ENCODE measurements around the gene DCAF12. TPM values are rescaled to one million over a fixed set of nuclear protein-coding genes. Genes with fewer than 3 reads are reported as not detected.

The DCAF12 gene
- total and polyA plus RNA-seq, 2 of the 4 experiments (the other 2 are of a cell fraction), result 7.2 to 17.1 TPM

DNA sequence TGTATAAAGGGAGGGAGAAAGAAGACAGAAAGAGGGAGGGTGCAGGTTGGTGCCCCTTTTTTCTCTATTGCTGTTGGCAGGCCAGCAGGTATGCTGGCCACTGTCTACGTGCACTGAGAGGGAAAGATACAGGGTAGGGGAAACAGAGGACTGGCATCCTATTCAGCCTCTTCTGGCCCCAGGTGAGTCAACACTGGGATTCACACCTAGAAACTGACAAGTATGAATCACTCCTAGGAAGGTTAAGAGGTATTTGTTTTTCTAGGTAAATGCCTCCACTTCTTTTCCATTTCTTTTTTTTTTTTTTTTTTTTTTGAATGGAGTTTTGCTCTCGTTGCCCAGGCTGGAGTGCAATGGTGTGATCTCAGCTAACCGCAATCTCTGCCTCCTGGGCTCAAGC lies 49.6 kb upstream of the DCAF12 start (continued):
- TF ChIP-seq, protein P1, sequence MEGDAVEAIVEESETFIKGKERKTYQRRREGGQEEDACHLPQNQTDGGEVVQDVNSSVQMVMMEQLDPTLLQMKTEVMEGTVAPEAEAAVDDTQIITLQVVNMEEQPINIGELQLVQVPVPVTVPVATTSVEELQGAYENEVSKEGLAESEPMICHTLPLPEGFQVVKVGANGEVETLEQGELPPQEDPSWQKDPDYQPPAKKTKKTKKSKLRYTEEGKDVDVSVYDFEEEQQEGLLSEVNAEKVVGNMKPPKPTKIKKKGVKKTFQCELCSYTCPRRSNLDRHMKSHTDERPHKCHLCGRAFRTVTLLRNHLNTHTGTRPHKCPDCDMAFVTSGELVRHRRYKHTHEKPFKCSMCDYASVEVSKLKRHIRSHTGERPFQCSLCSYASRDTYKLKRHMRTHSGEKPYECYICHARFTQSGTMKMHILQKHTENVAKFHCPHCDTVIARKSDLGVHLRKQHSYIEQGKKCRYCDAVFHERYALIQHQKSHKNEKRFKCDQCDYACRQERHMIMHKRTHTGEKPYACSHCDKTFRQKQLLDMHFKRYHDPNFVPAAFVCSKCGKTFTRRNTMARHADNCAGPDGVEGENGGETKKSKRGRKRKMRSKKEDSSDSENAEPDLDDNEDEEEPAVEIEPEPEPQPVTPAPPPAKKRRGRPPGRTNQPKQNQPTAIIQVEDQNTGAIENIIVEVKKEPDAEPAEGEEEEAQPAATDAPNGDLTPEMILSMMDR (conservative IDR thresholded peaks at IDR 0.05; ENCODE audit: low read depth, low read length), result no peak
- TF ChIP-seq MAFK (IDR thresholded peaks at IDR 0.05; ENCODE audit: low read depth, low read length) (no peak), MAZ (IDR thresholded peaks at IDR 0.05; ENCODE audit: borderline replicate concordance, low read depth, low read length) (no peak)

DNA sequence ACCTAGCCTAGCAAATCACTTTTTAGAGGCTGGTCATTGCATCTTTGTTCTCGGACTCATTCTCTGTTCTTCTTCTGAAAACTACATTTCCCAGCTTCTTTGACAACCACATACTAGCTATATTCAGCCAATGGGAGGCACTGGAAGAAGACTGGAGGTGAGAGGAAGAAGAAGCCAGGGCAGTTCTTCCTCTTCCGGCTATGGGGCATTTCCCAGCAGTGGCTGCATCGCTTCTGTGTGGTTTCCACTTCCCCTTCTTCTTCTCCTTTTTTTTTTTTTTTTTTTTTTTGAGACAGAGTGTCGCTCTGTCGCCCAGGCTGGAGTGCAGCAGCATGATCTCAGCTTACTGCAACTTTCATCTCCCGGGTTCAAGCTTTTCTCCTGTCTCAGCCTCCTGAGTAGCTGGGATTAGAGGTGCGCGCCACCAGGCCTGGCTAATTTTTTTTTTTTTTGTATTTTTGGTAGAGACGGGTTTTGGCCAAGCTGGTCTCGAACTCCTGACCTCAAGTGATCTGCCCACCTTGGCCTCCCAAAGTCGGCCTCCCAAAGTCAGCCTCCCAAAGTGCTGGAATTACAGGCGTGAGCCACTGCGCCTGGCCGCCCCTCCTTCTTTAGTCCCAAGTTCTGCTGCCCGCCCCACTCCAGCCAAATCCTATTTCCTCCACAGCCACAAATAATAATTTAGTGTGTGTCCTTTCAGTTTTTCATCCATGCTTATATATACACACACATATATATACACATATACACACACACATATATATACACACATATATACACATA lies 45.4 kb upstream of the DCAF12 start:
- Histone ChIP-seq H3K27ac (ENCODE audit: insufficient read depth, low read length) (no peak overlapping the region), H3K9me3 (ENCODE audit: control insufficient read depth, insufficient read depth, low read length) (no peaks in the 10 kb centered on the region), H4K8ac (ENCODE audit: low read depth in 2 of 2, low read length in 2 of 2) (no peak overlapping the region), H2AK5ac (ENCODE audit: low read depth, low read length) (no peak overlapping the region), H3K4me3 (ENCODE audit: insufficient read depth, low read depth, low read length) (no peak overlapping the region), H3K27me3 (ENCODE audit: control insufficient read depth, insufficient read depth, low read length) (peaks cover 2% of the 10 kb centered on the region; the same call in 1 of the 2 replicates), H2BK5ac (ENCODE audit: low read depth, low read length, poor library complexity, severe bottlenecking) (no peak overlapping the region), H2BK15ac (ENCODE audit: low read depth, low read length) (no peak overlapping the region), H2AK9ac (replicated peaks; ENCODE audit: low read depth, low read length, poor library complexity) (no peak overlapping the region), H3K36me3 (ENCODE audit: control insufficient read depth, insufficient read depth, low read length) (no peaks in the 10 kb centered on the region), H3K4me2 (ENCODE audit: low read depth, low read length) (no peak overlapping the region), H3K56ac (ENCODE audit: extremely low read depth, insufficient read depth, low read length) (no peak overlapping the region), H2BK120ac (ENCODE audit: low read depth, low read length) (no peak overlapping the region), H3K14ac (replicated peaks; ENCODE audit: low read depth, low read length) (no peak overlapping the region), H3K79me1 (ENCODE audit: low read depth in 1 of 2, low read length in 2 of 2) (no peaks in the 10 kb centered on the region), H3K18ac (ENCODE audit: low read depth, low read length) (no peak overlapping the region), H3K9me1 (ENCODE audit: insufficient read depth, low read length) (no peaks in the 10 kb centered on the region), H4K5ac (ENCODE audit: low read depth, low read length) (no peak overlapping the region), H3K23ac (ENCODE audit: low read depth, low read length) (no peak overlapping the region), H3K9ac (ENCODE audit: low read depth, low read length) (no peak overlapping the region), H2BK20ac (ENCODE audit: low read depth, low read length) (no peak overlapping the region), H4K20me1 (ENCODE audit: insufficient read depth, low read length) (no peaks in the 10 kb centered on the region), H2AFZ (replicated peaks; ENCODE audit: low read length, poor library complexity) (no peak overlapping the region), H3K4me1 (ENCODE audit: control insufficient read depth, insufficient read depth, low read length) (no peaks in the 10 kb centered on the region), H4K91ac (ENCODE audit: insufficient read depth, low read depth, low read length) (no peak overlapping the region), H3K4ac (ENCODE audit: low read depth, low read length) (no peak overlapping the region)
- ChIA-PET CTCF (no interaction called here), POLR2A (ENCODE audit: unreplicated experiment) (no interaction called here)
- ATAC-seq (ENCODE audit: low read depth) (no peak), DNase-seq (no peak)
- intact Hi-C loops (cut with micrococcal nuclease) (no loop called here), in situ Hi-C loops (cut with MboI; ENCODE audit: low sequenced_read_pairs) (no loop called here), dilution Hi-C loops (cut with HindIII; ENCODE audit: low sequenced_read_pairs, unreplicated experiment) (no loop called here)
- 100% methylated on average over 1 of the region's 15 CpGs; no CpG with 5 or more reads in 1 of the 2 experiments for WGBS, 2 experiments (ENCODE audit: extremely low coverage in 2 of 2, insufficient read length in 1 of 2)
- BruUV-seq (replicated peaks), result no TSS peak
- TF ChIP-seq CHD1 (IDR thresholded peaks at IDR 0.05; ENCODE audit: low read depth, low read length) (no peak), FOS (IDR thresholded peaks at IDR 0.05; ENCODE audit: low read depth, low read length) (no peak), MXI1 (IDR thresholded peaks at IDR 0.05; ENCODE audit: borderline replicate concordance, low read depth, low read length) (no peak), MAZ (IDR thresholded peaks at IDR 0.05; ENCODE audit: borderline replicate concordance, low read depth, low read length) (no peak)
